ENCODE results near the gene FOXJ3. TPM values are rescaled to one million over a fixed set of nuclear protein-coding genes. Genes with fewer than 3 reads are reported as not detected.

Gene FOXJ3
- total and polyA plus RNA-seq, 2 of the 4 experiments (the other 2 are of a cell fraction), result 16.7 to 30.5 TPM

GRCh38 chr1:42258218-42258617 lies 76.8 kb downstream of the FOXJ3 start:
- Histone ChIP-seq H2BK120ac (ENCODE audit: low read depth, low read length) (no peak overlapping the region), H3K27me3 (ENCODE audit: control insufficient read depth, insufficient read depth, low read length) (no peaks in the 10 kb centered on the region), H2BK20ac (ENCODE audit: low read depth, low read length) (no peak overlapping the region), H3K79me1 (ENCODE audit: low read depth in 1 of 2, low read length in 2 of 2) (peaks cover 13 to 49% of the 10 kb centered on the region in 2 experiments), H2AK5ac (ENCODE audit: low read depth, low read length) (no peak overlapping the region), H2AFZ (replicated peaks; ENCODE audit: low read length, poor library complexity) (no peak overlapping the region), H4K8ac (ENCODE audit: low read depth in 2 of 2, low read length in 2 of 2) (no peak overlapping the region), H3K4ac (ENCODE audit: low read depth, low read length) (no peak overlapping the region), H3K4me2 (ENCODE audit: low read depth, low read length) (no peak overlapping the region), H3K9me3 (ENCODE audit: control insufficient read depth, insufficient read depth, low read length) (no peaks in the 10 kb centered on the region), H3K18ac (ENCODE audit: low read depth, low read length) (no peak overlapping the region), H4K91ac (ENCODE audit: insufficient read depth, low read depth, low read length) (no peak overlapping the region), H2AK9ac (replicated peaks; ENCODE audit: low read depth, low read length, poor library complexity) (no peak overlapping the region), H3K27ac (ENCODE audit: insufficient read depth, low read length) (no peak overlapping the region), H4K5ac (ENCODE audit: low read depth, low read length) (no peak overlapping the region), H3K4me3 (ENCODE audit: insufficient read depth, low read depth, low read length) (no peak overlapping the region), H3K56ac (ENCODE audit: extremely low read depth, insufficient read depth, low read length) (no peak overlapping the region), H3K9ac (ENCODE audit: low read depth, low read length) (no peak overlapping the region), H2BK15ac (ENCODE audit: low read depth, low read length) (no peak overlapping the region), H3K9me1 (ENCODE audit: insufficient read depth, low read length) (0 out of 2 replicates have a peak, but pooled peaks cover 6% of the 10 kb centered on the region), H3K23ac (ENCODE audit: low read depth, low read length) (no peak overlapping the region), H4K20me1 (ENCODE audit: insufficient read depth, low read length) (peaks cover 15% of the 10 kb centered on the region; the same call in 1 of the 2 replicates), H3K4me1 (ENCODE audit: control insufficient read depth, insufficient read depth, low read length) (peaks cover 4% of the 10 kb centered on the region), H3K14ac (replicated peaks; ENCODE audit: low read depth, low read length) (no peak overlapping the region), H3K36me3 (ENCODE audit: control insufficient read depth, insufficient read depth, low read length) (no peaks in the 10 kb centered on the region), H2BK5ac (ENCODE audit: low read depth, low read length, poor library complexity, severe bottlenecking) (no peak overlapping the region)
- in situ Hi-C loops (cut with MboI; ENCODE audit: low sequenced_read_pairs), result no loop called here
- dilution Hi-C loops (cut with HindIII; ENCODE audit: low sequenced_read_pairs, unreplicated experiment), result no loop called here
- no TSS peak for BruUV-seq (replicated peaks)
- CTCF ChIA-PET, result interaction anchor here (1.0 to 1.5 kb wide), 2 partner anchors 33 to 85 kb away, joined by 3 to 5 read pairs; no protein-coding TSS in a partner anchor
- no CpG with 5 or more reads among the region's 1 CpG for WGBS, 2 experiments (ENCODE audit: extremely low coverage in 2 of 2, insufficient read length in 1 of 2)
- DNase-seq, result no peak
- intact Hi-C loops (cut with micrococcal nuclease), result no loop called here
- POLR2A ChIA-PET (ENCODE audit: unreplicated experiment), result interaction anchor here (0.9 kb wide), 1 partner anchor 18 kb away, joined by 3 read pairs; no protein-coding TSS in a partner anchor
- no peak for TF ChIP-seq CTCF (conservative IDR thresholded peaks at IDR 0.05; ENCODE audit: low read depth, low read length)
- ATAC-seq (ENCODE audit: low read depth), result no peak

All from IMR-90 (cell line).